ENCODE data around the gene KIAA0753. TPM values are rescaled to one million over a fixed set of nuclear protein-coding genes. Genes with fewer than 3 reads are reported as not detected.

The KIAA0753 gene
- total RNA-seq, 6 experiments from 2014 or later, result 3.7 to 6.5 (median 4.9) TPM

DNA sequence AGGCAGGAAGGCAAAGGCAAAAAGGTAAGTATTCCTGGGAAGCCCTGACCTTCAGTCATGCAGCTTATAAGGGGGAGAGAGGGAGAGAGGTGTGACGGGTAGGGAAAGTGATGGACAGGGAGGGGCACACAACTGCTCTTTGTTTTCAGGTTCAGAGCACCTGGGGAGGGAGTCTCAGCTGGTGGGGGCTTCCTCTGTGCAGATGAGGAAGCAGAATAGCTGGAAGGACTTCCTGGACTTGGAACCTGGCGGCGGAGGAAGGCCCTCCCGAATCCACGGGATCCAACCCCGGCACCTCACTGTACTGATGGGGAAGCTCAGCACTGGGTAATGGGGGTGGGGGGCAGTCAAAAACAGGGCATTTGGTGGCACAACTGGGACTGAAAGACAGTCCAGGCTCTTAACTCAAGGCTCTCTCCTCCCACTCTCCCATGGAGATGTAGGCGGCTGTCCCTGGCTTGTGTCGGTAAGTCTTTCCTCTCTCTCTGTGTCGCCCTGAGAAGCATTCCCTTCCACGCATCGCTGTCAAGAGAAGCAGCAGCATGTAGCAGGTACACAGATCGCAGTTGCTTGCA, 72.2 kb downstream of the KIAA0753 start:
- intact Hi-C loops (cut with DNase I), result no loop called here
- Histone ChIP-seq H3K4me3 (no peak overlapping the region), H3K27me3 (no peaks in the 10 kb centered on the region), H3K4me1 (no peaks in the 10 kb centered on the region), H3K27ac (no peak overlapping the region), H3K36me3 (no peaks in the 10 kb centered on the region), H3K9me3 (no peaks in the 10 kb centered on the region)
- peak in 1 of 3 donors; percentile 26 for DNase-seq
- WGBS (ENCODE audit: insufficient coverage, low coverage, low lambda C conversion rate, missing lambda C conversion rate), result 69% methylated on average over 5 of the region's 12 CpGs
- no peak for ATAC-seq
- TF ChIP-seq POLR2A (IDR thresholded peaks at IDR 0.05), result no peak
- TF ChIP-seq, protein P1, sequence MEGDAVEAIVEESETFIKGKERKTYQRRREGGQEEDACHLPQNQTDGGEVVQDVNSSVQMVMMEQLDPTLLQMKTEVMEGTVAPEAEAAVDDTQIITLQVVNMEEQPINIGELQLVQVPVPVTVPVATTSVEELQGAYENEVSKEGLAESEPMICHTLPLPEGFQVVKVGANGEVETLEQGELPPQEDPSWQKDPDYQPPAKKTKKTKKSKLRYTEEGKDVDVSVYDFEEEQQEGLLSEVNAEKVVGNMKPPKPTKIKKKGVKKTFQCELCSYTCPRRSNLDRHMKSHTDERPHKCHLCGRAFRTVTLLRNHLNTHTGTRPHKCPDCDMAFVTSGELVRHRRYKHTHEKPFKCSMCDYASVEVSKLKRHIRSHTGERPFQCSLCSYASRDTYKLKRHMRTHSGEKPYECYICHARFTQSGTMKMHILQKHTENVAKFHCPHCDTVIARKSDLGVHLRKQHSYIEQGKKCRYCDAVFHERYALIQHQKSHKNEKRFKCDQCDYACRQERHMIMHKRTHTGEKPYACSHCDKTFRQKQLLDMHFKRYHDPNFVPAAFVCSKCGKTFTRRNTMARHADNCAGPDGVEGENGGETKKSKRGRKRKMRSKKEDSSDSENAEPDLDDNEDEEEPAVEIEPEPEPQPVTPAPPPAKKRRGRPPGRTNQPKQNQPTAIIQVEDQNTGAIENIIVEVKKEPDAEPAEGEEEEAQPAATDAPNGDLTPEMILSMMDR (IDR thresholded peaks at IDR 0.05), result no peak

DNA sequence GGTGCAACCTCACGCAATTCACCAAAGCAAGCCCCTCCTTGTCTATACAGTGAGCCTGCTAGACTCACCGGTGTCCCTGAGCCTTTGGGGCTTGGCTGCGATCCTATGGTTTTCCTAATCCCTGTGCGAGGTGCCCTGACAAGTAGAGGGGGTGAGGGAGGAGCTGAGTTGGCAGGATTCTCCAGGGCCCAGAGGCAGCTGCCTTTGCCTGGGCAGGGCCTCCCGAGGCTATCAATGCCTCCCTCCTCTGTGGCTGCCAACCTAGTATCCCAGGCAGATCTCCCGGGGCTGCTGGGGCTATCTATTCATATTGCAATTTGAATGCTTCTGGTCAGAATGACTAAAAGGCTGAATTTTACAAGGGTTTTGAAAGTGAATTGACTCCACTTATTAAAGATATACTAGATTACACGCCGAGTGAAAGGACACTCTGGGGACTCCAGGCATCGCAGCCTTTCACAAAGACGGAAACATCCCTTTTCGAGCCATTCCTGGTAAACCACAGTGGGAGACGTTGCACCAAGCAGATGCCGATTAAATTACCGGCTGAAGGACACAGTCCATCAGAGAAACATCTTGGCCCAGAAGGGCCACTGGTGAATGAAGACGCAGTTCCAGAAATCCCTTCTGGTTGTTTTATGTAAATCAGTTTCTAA, 72.9 kb downstream of the KIAA0753 start:
- TF ChIP-seq, protein P1 (IDR thresholded peaks at IDR 0.05), result no peak
- no peak for TF ChIP-seq POLR2A (IDR thresholded peaks at IDR 0.05)
- Histone ChIP-seq H3K9me3 (no peaks in the 10 kb centered on the region), H3K27ac (no peak overlapping the region), H3K4me1 (no peaks in the 10 kb centered on the region), H3K27me3 (no peaks in the 10 kb centered on the region), H3K36me3 (no peaks in the 10 kb centered on the region), H3K4me3 (no peak overlapping the region)
- ATAC-seq (no peak), DNase-seq (peak in 1 of 3 donors; percentile 20)
- 84% methylated on average over 13 of the region's 15 CpGs for WGBS (ENCODE audit: insufficient coverage, low coverage, low lambda C conversion rate, missing lambda C conversion rate)
- intact Hi-C loops (cut with DNase I), result no loop called here

DNA sequence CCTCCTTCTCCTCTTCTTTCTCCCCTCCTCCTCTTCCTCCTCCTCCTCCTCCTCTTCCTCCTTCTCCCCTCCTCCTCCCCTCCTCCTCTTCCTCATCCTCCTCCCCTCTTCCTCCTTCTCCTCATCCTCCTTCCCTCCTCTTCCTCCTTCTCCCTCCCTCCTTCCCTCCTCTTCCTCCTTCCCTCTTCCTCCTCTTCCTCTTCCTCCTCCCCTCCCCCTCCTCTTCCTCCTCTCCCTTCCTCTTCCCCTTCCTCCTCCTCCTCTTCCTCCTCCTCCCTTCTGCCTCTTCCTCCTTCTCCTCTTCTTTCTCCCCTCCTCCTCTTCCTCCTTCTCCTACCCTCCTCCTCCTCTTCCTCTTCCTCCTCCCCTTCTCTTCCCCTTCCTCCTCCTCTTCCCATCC, 79.1 kb downstream of the KIAA0753 start:
- Histone ChIP-seq H3K36me3 (no peaks in the 10 kb centered on the region), H3K27ac (no peak overlapping the region), H3K9me3 (no peaks in the 10 kb centered on the region), H3K4me1 (no peaks in the 10 kb centered on the region), H3K4me3 (no peak overlapping the region), H3K27me3 (no peaks in the 10 kb centered on the region)
- no peak for DNase-seq
- TF ChIP-seq POLR2A (IDR thresholded peaks at IDR 0.05), result no peak
- TF ChIP-seq, protein P1 (IDR thresholded peaks at IDR 0.05), result no peak
- intact Hi-C loops (cut with DNase I), result no loop called here
- no peak for ATAC-seq

DNA sequence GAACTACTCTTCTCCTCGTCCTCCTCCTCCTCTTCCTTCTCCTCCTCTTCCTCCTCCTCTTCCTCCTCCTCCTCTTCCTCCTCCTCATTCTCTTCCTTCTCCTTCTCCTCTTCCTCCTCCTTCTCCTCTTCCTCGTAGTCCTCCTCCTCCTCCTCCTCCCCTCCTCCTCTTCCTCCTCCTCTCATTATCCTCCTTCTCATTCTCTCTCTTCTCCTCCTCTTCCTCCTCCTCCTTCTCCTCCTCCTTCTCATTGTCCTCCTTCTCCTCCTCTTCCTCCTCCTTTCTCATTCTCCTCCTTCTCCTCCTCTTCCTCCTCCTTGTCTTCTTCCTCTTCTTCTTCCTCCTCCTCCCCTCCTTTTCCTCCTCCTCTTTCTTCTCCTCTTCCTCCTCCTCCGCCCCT, 80.0 kb downstream of the KIAA0753 start:
- Histone ChIP-seq H3K27me3 (no peaks in the 10 kb centered on the region), H3K4me1 (peaks cover 0 to 6% (median 0%) of the 10 kb centered on the region in 4 donors), H3K36me3 (no peaks in the 10 kb centered on the region), H3K9me3 (no peaks in the 10 kb centered on the region), H3K4me3 (no peak overlapping the region), H3K27ac (no peak overlapping the region)
- 59% methylated on average over 3 of the region's 3 CpGs for WGBS (ENCODE audit: insufficient coverage, low coverage, low lambda C conversion rate, missing lambda C conversion rate)
- DNase-seq (no peak), ATAC-seq (no peak)
- intact Hi-C loops (cut with DNase I), result no loop called here
- TF ChIP-seq, protein P1 (IDR thresholded peaks at IDR 0.05), result no peak
- no peak for TF ChIP-seq POLR2A (IDR thresholded peaks at IDR 0.05)
